ENCODE measurements around the gene DNASE1L1.

Gene DNASE1L1

GRCh38 chrX:154382483-154383069 is 26.5 kb downstream of the DNASE1L1 start:
- no peak for DNase-seq (ENCODE audit: low read depth)

- DNase-seq (ENCODE audit: low read depth), result no peak
Observed at GRCh38 chrX:154381271-154381670, 27.8 kb downstream of the DNASE1L1 start.

GRCh38 chrX:154380787-154381186 is 28.3 kb downstream of the DNASE1L1 start:
- DNase-seq (ENCODE audit: low read depth), result no peak

- no peak for DNase-seq (ENCODE audit: low read depth)
Observed at GRCh38 chrX:154380153-154380552, 28.9 kb downstream of the DNASE1L1 start.

- no peak for DNase-seq (ENCODE audit: low read depth)
Observed at GRCh38 chrX:154379569-154379951, 29.5 kb downstream of the DNASE1L1 start.

- DNase-seq (ENCODE audit: low read depth), result peak; percentile 98
Observed at GRCh38 chrX:154378799-154379568, 30.1 kb downstream of the DNASE1L1 start, which contains the start of gene EMD. Gene EMD (plus strand): TSS chrX:154379295. CDS start chrX:154379485, 190 bp downstream.

- DNase-seq (ENCODE audit: low read depth), result peak; percentile 69
Observed at GRCh38 chrX:154378059-154378798, 30.8 kb downstream of the DNASE1L1 start.

- no peak for DNase-seq (ENCODE audit: low read depth)
Observed at GRCh38 chrX:154376774-154377173, 32.3 kb downstream of the DNASE1L1 start.

GRCh38 chrX:154375156-154375504 is 33.9 kb downstream of the DNASE1L1 start:
- DNase-seq (ENCODE audit: low read depth), result no peak

- DNase-seq (ENCODE audit: low read depth), result no peak
Observed at GRCh38 chrX:154374313-154375155, 34.5 kb downstream of the DNASE1L1 start, which contains the start of gene FLNA. Gene FLNA (minus strand): TSS chrX:154374634. CDS start chrX:154371245, 3,389 bp downstream.

GRCh38 chrX:154373340-154374306 is 35.4 kb downstream of the DNASE1L1 start:
- DNase-seq (ENCODE audit: low read depth), result peak; percentile 70

GRCh38 chrX:154372612-154373022 is 36.4 kb downstream of the DNASE1L1 start:
- DNase-seq (ENCODE audit: low read depth), result no peak

GRCh38 chrX:154371789-154372300 is 37.2 kb downstream of the DNASE1L1 start:
- DNase-seq (ENCODE audit: low read depth), result no peak

GRCh38 chrX:154371017-154371788 is 37.9 kb downstream of the DNASE1L1 start:
- DNase-seq (ENCODE audit: low read depth), result peak; percentile 95

GRCh38 chrX:154370300-154371016 is 38.6 kb downstream of the DNASE1L1 start:
- DNase-seq (ENCODE audit: low read depth), result no peak

- peak; percentile 97 for DNase-seq (ENCODE audit: low read depth)
Observed at GRCh38 chrX:154369449-154370299, 39.4 kb downstream of the DNASE1L1 start.

- DNase-seq (ENCODE audit: low read depth), result peak; percentile 90
Observed at GRCh38 chrX:154368630-154369448, 40.2 kb downstream of the DNASE1L1 start.

Data from fibroblast of gingiva (primary cell).